ENCODE results near the gene CHAF1B.

Gene CHAF1B

GRCh38 chr21:36465478-36465877 lies 80.3 kb downstream of the CHAF1B start:
- no peak for DNase-seq

GRCh38 chr21:36466061-36466511 lies 80.9 kb downstream of the CHAF1B start:
- no peak for DNase-seq

Measured in SIG-M5 (cell line).